ENCODE data around the gene DNMT3A. TPM values are rescaled to one million over a fixed set of nuclear protein-coding genes. Genes with fewer than 3 reads are reported as not detected.

DNMT3A gene
- total RNA-seq, 1 experiment from 2014 or later, result 215 TPM

GRCh38 chr2:25218100-25218499 is 123.6 kb downstream of the DNMT3A start:
- no peak overlapping the region for H2AFZ ChIP-seq (ENCODE audit: low read length)
- H3K79me2 ChIP-seq (ENCODE audit: insufficient read depth, low read length), result no peaks in the 10 kb centered on the region
- no peak overlapping the region for H3K14ac ChIP-seq (ENCODE audit: insufficient read depth, low read length)
- WGBS (ENCODE audit: extremely low coverage, insufficient read length, low lambda C conversion rate), result no CpG with 5 or more reads among the region's 3 CpGs
- H4K91ac ChIP-seq (ENCODE audit: insufficient read length, low read depth, low read length), result no peak overlapping the region
- no peak for DNase-seq
- Mint-ChIP-seq H3K36me3 (ENCODE audit: insufficient read depth in 1 of 3, low read depth in 3 of 3) (no peaks in the 10 kb centered on the region), H3K9me3 (no peaks in the 10 kb centered on the region), H3K27ac (no peak overlapping the region; a peak in 1 of 7 replicates), H3K4me1 (peaks cover 4 to 11% of the 10 kb centered on the region in 2 experiments; a peak in 3 of 4 replicates), H3K4me3 (no peak overlapping the region), H3K27me3 (ENCODE audit: low read depth) (no peaks in the 10 kb centered on the region; the same call in none of the 2 replicates)
- H4K20me1 ChIP-seq (ENCODE audit: control insufficient read depth, insufficient read depth, insufficient read length), result no peaks in the 10 kb centered on the region
- H2BK5ac ChIP-seq (ENCODE audit: insufficient read length, low read length), result no peak overlapping the region
- no peak for TF ChIP-seq CTCF (conservative IDR thresholded peaks at IDR 0.05)
- H3T11ph ChIP-seq (ENCODE audit: low read length), result no peak overlapping the region
- no peak overlapping the region for H2BK120ac ChIP-seq (ENCODE audit: low read depth, low read length, poor library complexity, severe bottlenecking)
- no peaks in the 10 kb centered on the region; the same call in 1 of the 2 replicates for H3K4me1 ChIP-seq (ENCODE audit: insufficient read depth, low read length)
- no peak overlapping the region for H3K56ac ChIP-seq (ENCODE audit: insufficient read length, low read depth, low read length)
- no peak overlapping the region for H3K18ac ChIP-seq (ENCODE audit: insufficient read length, low read depth, low read length)
- no peak overlapping the region for H2AK5ac ChIP-seq (ENCODE audit: insufficient read length, low read length)
- H2BK15ac ChIP-seq (ENCODE audit: low read depth, low read length), result no peak overlapping the region
- H3K23ac ChIP-seq (ENCODE audit: insufficient read length, low read depth, low read length), result no peak overlapping the region
- H2BK12ac ChIP-seq (ENCODE audit: insufficient read length, low read depth, low read length), result no peak overlapping the region
- H4K5ac ChIP-seq (ENCODE audit: insufficient read length, low read depth, low read length), result no peak overlapping the region
- no peaks in the 10 kb centered on the region for H3K27me3 ChIP-seq (ENCODE audit: insufficient read depth, low read length)
- H2BK20ac ChIP-seq (ENCODE audit: low read depth, low read length, poor library complexity, severe bottlenecking), result no peak overlapping the region
- no peak overlapping the region for H3K4me2 ChIP-seq (ENCODE audit: insufficient read depth, insufficient read length, low read length)
- no peak overlapping the region for H3K4ac ChIP-seq (ENCODE audit: low read depth, low read length)
- no peak overlapping the region for H3K27ac ChIP-seq (ENCODE audit: insufficient read length, low read depth, low read length)
- no peak overlapping the region for H3K9ac ChIP-seq (ENCODE audit: extremely low read depth, insufficient read length, low read length)
- no peak overlapping the region for H4K8ac ChIP-seq (replicated peaks; ENCODE audit: insufficient read length, low read depth, low read length)
- no peaks in the 10 kb centered on the region for H3K79me1 ChIP-seq (ENCODE audit: insufficient read depth, low read depth, low read length, poor library complexity, severe bottlenecking)
- H3K9me3 ChIP-seq (ENCODE audit: control insufficient read depth, low read depth, low read length), result no peaks in the 10 kb centered on the region
- no peaks in the 10 kb centered on the region for H3K23me2 ChIP-seq (ENCODE audit: insufficient read length, low read depth, low read length, poor library complexity, severe bottlenecking)

All from H9 (cell line).